HS-5 (cell line): ENCODE data around the gene SULT6B1.

ENCODE experiments used
- DNase-seq: peaks from one replicate; pipeline ENCODE4 v3.0.0-alpha.2; 2012; ENCODE audit warnings: low read depth

The SULT6B1 gene

DNA sequence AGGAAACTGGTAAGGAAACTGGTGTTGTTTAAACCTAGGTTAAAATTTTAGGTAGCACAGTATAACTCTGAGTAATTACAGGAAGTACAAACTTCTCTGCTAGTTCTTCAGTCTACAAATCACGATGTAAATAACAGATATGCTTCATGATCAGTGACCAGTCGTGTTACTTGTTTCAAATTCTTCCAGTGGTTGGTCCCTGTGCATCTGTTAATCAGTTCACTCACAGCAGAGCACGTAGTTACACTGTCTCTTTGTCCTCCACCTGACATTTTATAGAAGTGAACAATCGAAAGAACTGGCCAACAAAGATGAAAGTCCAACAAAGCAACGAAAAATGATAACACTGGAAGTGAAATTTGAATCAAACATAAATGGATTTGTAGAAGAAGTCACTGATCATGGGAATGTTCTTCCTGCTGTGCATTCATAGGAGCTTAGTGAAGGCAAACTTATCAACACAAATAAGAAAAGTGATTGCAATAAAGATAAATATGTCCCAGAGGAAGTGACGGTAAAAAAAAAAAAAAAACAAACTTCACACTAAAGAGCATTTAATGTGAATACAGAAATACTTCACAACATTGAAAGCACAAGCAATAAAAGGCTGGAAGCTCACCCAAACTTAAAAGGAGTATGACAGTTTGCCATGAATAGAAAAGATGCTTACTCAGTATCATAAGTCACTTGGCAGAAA is 38.7 kb downstream of the SULT6B1 start:
- DNase-seq, result no peak

DNA sequence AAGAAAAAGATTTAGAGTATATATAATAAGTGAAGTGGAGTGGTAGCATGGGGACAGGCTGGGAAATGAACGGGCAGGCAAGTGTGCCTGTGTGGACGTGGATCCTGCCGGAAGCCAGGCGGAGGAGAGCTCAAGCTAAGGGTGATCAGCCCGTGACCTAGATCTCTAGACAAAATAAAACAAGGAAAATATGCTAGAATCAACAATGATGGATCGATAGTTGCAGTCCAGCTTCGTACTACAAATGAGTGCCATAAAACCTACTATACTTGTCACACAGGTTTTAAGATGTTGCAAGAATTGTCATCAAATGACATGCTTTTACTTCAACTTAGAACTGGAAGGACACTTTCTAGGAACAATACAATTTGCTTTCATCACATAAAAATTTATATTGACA is 40.1 kb downstream of the SULT6B1 start:
- no peak for DNase-seq

DNA sequence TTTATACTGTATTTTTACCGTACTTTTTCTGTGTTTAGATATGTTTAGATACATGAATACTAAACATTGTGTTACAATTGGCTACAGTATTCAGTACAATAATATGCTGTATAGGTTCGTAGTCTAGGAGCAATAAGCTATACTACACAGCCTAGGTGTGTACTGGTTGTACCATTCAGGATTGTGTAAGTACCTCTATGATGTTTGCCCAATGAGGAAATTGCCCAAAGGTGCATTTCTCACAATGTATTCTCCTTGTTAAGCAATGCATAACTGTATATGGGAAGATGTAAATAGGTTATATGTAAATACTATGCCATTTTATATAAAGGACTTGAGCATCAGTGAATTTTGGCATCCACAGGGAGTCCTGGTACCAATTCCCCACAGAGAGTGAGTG is 42.4 kb downstream of the SULT6B1 start:
- DNase-seq, result no peak

DNA sequence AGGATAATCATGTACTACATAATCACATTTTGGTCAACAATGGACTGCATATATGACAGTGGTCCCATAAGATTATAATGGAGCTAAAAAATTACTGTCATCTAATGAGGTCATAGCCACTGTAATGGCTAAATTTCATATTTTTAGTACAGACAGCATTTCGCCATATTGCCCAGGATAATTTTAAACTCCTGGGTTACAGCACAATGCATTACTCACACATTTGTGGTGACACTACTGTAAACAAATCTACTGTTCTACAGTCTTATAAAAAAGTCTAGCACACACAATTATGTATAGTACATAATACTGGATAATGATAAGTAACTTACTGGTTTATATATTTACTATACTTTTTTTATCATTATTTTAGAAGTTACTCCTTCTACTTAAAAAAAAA is 44.5 kb downstream of the SULT6B1 start:
- DNase-seq, result no peak

DNA sequence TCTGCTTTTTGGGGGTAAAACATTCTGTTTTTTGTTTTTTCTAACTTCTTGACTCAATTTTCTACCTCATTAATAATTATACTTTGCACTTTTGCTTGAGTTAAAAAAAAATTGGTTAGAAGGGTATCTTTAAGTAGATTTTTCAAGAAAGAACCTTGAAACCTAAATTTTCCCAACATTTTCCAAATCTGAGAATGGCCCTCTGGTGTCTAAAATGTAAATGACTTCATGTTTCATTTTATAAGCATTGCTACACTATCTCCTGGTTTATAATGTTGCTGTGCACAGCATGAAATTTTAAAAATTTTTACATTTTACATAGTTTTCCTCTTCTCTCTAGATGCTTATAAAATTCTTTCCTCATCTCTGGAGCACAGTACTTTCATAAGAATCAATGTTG is 45.9 kb downstream of the SULT6B1 start:
- no peak for DNase-seq

DNA sequence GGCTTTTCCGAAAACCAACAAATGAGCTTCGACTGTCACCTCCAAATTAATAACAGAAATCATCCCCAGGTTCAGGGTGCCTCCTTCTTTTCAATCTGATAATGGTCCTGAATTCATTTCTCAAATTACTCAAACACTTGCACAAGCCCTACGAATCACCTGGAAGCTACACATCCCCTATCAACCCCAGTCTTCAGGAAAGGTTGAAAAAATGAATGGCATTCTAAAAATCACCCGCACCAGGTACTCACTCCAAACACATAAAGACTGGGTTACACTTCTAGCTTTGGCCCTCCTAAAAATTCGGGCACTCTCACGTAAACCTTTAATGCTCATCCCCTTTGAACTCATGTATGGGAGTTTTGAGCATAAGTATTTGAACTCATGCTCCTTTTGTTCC is 55.6 kb downstream of the SULT6B1 start:
- DNase-seq, result no peak

DNA sequence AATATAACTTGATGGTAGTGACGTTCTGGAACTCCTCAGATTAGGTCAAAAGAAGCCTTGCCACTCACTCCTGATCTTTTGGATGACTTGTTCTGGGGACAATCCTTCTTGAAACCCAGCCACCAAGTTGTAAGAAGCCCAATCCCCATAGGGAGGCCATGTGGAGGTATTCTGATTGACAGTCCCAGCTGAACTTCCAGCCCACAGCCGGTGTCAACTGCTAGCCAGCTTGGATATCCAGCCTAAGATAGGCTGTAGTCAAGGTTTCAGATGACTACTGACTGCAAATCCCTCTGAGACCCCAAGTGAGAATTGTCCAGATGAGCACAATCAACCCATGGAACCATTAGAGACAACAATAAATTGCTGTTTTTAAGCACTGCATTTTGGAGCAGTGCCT is 63.1 kb downstream of the SULT6B1 start:
- no peak for DNase-seq

DNA sequence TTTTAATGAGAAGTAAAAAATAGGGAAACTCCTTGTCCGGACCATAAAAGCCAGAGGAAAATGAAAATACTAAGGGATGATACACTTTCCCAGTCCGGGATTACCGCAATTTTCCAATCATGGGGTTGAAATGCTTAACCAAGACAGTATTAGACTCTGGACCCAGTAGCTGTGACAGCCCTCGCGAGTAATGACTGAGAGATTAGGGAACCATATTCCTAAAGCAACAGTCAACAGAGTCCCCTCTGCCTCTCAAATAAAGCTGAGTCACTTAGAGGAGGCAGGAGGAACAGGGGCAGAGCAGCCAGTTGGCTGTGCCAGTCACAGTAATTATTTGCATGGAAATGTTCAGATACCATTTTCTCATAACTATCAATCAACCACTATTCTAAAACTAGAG is 69.3 kb downstream of the SULT6B1 start:
- DNase-seq, result no peak
